ENCODE results near the gene TYRP1. TPM values are rescaled to one million over a fixed set of nuclear protein-coding genes. Genes with fewer than 3 reads are reported as not detected.

TYRP1 gene
- total and polyA plus RNA-seq, 8 donors: 0.18 to 4.7 (median 2.2) TPM; not detected in 4

DNA sequence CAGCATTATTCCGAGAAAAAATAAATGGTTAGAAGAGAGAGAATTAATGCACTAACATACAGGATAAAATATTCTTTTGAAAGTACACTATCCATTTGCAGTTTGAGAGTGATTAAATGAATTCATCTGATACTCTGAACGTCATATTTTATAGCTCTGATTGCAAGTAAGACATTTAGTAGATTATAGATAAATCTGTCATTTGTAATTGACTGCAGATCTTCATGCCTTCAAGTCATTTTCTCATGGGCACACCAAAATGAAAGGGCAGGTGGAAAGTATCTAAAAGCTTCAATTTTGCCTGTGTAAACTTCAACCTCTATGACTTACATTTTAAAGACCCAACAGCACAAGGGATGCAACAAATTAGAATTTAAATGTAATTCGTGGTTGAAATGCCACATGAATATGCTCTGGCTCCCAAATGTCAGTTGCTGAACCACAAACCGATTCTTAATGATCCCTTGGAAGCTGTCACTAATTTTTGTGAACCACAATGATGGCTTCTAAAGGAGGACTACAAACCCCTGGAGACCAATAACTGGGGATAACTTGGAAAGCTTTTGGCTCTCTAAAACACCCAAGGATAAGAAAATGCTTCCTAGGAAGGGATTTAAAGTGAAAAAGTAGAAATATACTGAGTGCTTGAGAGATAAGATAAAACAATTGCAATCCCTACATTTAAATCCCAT lies 3.9 kb downstream of the TYRP1 start:
- Histone ChIP-seq H3K4me3 (no peak overlapping the region), H3K27me3 (no peaks in the 10 kb centered on the region), H3K4me1 (peaks cover 0 to 28% (median 13%) of the 10 kb centered on the region in 4 donors), H3K27ac (no peak overlapping the region), H3K36me3 (no peaks in the 10 kb centered on the region), H3K9me3 (no peaks in the 10 kb centered on the region)
- WGBS, 5 donors: 57 to 66% (median 62%) methylated on average over 4 of the region's 4 CpGs
- intact Hi-C loops (cut with DNase I; ENCODE audit: low total_unique reads): no loop called here
- TF ChIP-seq POLR2AphosphoS5 (IDR thresholded peaks at IDR 0.05): no peak
- TF ChIP-seq, protein P1, sequence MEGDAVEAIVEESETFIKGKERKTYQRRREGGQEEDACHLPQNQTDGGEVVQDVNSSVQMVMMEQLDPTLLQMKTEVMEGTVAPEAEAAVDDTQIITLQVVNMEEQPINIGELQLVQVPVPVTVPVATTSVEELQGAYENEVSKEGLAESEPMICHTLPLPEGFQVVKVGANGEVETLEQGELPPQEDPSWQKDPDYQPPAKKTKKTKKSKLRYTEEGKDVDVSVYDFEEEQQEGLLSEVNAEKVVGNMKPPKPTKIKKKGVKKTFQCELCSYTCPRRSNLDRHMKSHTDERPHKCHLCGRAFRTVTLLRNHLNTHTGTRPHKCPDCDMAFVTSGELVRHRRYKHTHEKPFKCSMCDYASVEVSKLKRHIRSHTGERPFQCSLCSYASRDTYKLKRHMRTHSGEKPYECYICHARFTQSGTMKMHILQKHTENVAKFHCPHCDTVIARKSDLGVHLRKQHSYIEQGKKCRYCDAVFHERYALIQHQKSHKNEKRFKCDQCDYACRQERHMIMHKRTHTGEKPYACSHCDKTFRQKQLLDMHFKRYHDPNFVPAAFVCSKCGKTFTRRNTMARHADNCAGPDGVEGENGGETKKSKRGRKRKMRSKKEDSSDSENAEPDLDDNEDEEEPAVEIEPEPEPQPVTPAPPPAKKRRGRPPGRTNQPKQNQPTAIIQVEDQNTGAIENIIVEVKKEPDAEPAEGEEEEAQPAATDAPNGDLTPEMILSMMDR (IDR thresholded peaks at IDR 0.05): no peak
- no peak for TF ChIP-seq EP300 (IDR thresholded peaks at IDR 0.05)
- TF ChIP-seq POLR2A (IDR thresholded peaks at IDR 0.05): no peak
- DNase-seq: no peak

DNA sequence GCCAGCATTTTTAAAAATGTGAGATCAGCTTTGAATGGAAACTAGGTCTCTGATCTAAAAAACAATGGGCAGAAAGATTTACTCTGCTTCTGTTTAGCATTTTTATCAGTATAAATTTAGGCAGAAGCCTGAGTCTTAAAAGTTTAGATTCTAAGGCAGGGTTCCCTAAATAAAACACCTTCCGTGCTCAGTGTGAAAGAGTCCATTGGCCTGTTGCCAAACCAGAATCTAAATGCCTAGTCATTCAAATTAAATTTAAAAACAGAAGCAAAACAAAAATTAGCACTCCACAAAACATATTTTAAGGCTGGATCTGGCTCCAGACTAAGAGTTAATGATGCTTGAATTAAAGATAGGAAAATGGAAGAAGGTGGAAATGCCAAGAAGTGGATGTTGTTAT lies 4.5 kb downstream of the TYRP1 start:
- 8 to 20% (median 15%) methylated on average over 1 of the region's 1 CpG for WGBS, 5 donors
- Histone ChIP-seq H3K4me3 (no peak overlapping the region), H3K27ac (no peak overlapping the region), H3K9me3 (no peaks in the 10 kb centered on the region), H3K4me1 (peaks cover 0 to 28% (median 13%) of the 10 kb centered on the region in 4 donors), H3K27me3 (no peaks in the 10 kb centered on the region), H3K36me3 (no peaks in the 10 kb centered on the region)
- peak in 1 of 2 donors; percentile 23 for DNase-seq
- intact Hi-C loops (cut with DNase I; ENCODE audit: low total_unique reads): no loop called here
- TF ChIP-seq, protein P1 (IDR thresholded peaks at IDR 0.05): no peak
- no peak for TF ChIP-seq EP300 (IDR thresholded peaks at IDR 0.05)
- TF ChIP-seq POLR2AphosphoS5 (IDR thresholded peaks at IDR 0.05): no peak
- no peak for TF ChIP-seq POLR2A (IDR thresholded peaks at IDR 0.05)

DNA sequence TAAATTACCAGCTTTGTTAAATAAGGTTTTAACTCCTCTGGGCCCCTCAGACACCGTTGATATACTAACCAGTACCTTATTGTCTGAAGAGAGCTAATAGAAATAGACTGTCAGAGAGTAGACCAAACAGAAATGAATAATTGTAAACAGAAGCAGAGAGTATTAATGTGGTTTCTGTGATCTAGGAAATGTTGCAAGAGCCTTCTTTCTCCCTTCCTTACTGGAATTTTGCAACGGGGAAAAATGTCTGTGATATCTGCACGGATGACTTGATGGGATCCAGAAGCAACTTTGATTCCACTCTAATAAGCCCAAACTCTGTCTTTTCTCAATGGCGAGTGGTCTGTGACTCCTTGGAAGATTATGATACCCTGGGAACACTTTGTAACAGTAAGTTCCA lies 5.1 kb downstream of the TYRP1 start:
- Histone ChIP-seq H3K4me3 (no peak overlapping the region), H3K9me3 (no peaks in the 10 kb centered on the region), H3K27me3 (no peaks in the 10 kb centered on the region), H3K27ac (peak overlapping the region in 4 of 5 donors; percentile 2 to 24 (median 16)), H3K36me3 (no peaks in the 10 kb centered on the region), H3K4me1 (peaks cover 0 to 28% (median 13%) of the 10 kb centered on the region in 4 donors)
- peak in 1 of 2 donors; percentile 34 for DNase-seq
- WGBS, 5 donors: 38 to 50% (median 44%) methylated on average over 4 of the region's 4 CpGs
- TF ChIP-seq POLR2A (IDR thresholded peaks at IDR 0.05): no peak
- peak in 1 of 3 donors; percentile 66 for TF ChIP-seq POLR2AphosphoS5 (IDR thresholded peaks at IDR 0.05)
- intact Hi-C loops (cut with DNase I; ENCODE audit: low total_unique reads): no loop called here

DNA sequence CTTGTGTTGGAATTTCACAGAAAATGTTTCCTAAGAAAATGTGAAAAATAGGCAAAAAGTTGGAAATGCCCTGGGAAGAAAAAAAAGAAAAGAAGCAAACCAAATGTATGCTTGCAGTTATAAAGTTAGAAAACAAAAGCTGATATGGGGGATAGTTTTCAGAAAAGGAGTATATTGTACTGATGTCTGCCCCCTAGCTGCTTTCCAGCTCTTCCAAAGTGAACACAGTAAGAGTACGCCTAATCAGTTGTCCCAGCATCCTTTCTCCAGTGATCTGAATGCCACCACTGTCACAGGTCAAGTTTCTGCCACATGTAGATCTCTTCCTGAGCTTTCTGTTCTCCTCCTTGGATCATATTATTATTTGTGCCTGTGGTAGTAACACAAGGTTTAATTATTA lies 5.8 kb downstream of the TYRP1 start:
- peak overlapping the region in 4 of 5 donors; percentile 2 to 24 (median 16) for H3K27ac ChIP-seq
- intact Hi-C loops (cut with DNase I; ENCODE audit: low total_unique reads): no loop called here
- TF ChIP-seq, protein P1 (IDR thresholded peaks at IDR 0.05): no peak
- no peak for TF ChIP-seq POLR2A (IDR thresholded peaks at IDR 0.05)
- TF ChIP-seq EP300 (IDR thresholded peaks at IDR 0.05): no peak
- TF ChIP-seq POLR2AphosphoS5 (IDR thresholded peaks at IDR 0.05): no peak
- H3K4me1 ChIP-seq: peaks cover 0 to 28% (median 13%) of the 10 kb centered on the region in 4 donors
- no peak overlapping the region for H3K4me3 ChIP-seq
- DNase-seq: no peak
- H3K36me3 ChIP-seq: no peaks in the 10 kb centered on the region
- no peaks in the 10 kb centered on the region for H3K27me3 ChIP-seq
- 77 to 91% (median 83%) methylated on average over 1 of the region's 1 CpG for WGBS, 5 donors
- H3K9me3 ChIP-seq: no peaks in the 10 kb centered on the region

DNA sequence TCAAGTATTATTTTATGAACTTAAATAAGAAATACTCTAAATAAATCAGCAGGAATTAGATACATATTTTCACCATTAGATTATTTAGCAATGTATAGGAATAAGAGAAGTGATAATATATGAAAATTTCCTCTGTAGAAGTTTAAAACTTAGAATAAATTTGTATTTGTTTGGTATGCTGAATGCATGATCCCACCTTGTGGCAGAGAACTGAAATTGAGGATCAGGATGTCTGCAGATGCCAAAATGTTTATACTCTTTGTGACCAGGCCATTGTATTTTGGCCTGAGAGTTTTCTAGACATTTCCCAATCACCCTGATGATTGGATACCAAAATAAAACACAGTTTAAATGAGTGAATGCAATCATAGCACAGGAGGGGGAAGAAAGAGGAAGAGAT lies 6.3 kb downstream of the TYRP1 start:
- TF ChIP-seq POLR2AphosphoS5 (IDR thresholded peaks at IDR 0.05): no peak
- TF ChIP-seq, protein P1 (IDR thresholded peaks at IDR 0.05): no peak
- no peak for TF ChIP-seq POLR2A (IDR thresholded peaks at IDR 0.05)
- no peak for TF ChIP-seq EP300 (IDR thresholded peaks at IDR 0.05)
- Histone ChIP-seq H3K27ac (no peak overlapping the region), H3K4me1 (peaks cover 0 to 28% (median 13%) of the 10 kb centered on the region in 4 donors), H3K27me3 (no peaks in the 10 kb centered on the region), H3K9me3 (no peaks in the 10 kb centered on the region), H3K36me3 (no peaks in the 10 kb centered on the region), H3K4me3 (no peak overlapping the region)
- DNase-seq: no peak
- intact Hi-C loops (cut with DNase I; ENCODE audit: low total_unique reads): no loop called here

Data from stomach (tissue), 9 donors.